ENCODE measurements around the gene PPP1R9A. TPM values are rescaled to one million over a fixed set of nuclear protein-coding genes. Genes with fewer than 3 reads are reported as not detected.

Gene PPP1R9A
- total RNA-seq, 2 donors from 2014 or later = 17.7 to 20.2 TPM

- Histone ChIP-seq H3K9ac (ENCODE audit: low read depth in 2 of 2, low read length in 2 of 2) (no peak overlapping the region), H3K36me3 (no peaks in the 10 kb centered on the region), H3K27ac (no peak overlapping the region), H3K27me3 (no peaks in the 10 kb centered on the region), H3K9me3 (no peaks in the 10 kb centered on the region), H3K4me3 (no peak overlapping the region), H3K4me1 (no peaks in the 10 kb centered on the region)
- DNase-seq = no peak
- intact Hi-C loops (cut with DNase I) = no loop called here
- no peak for TF ChIP-seq CTCF (IDR thresholded peaks at IDR 0.05)
Measured at GRCh38 chr7:95190515-95190914, 283.1 kb downstream of the PPP1R9A start.

GRCh38 chr7:95191795-95192194 lies 284.4 kb downstream of the PPP1R9A start:
- Histone ChIP-seq H3K4me3 (no peak overlapping the region), H3K27me3 (no peaks in the 10 kb centered on the region), H3K9ac (ENCODE audit: low read depth in 2 of 2, low read length in 2 of 2) (no peak overlapping the region), H3K27ac (no peak overlapping the region), H3K4me1 (no peaks in the 10 kb centered on the region), H3K36me3 (no peaks in the 10 kb centered on the region), H3K9me3 (no peaks in the 10 kb centered on the region)
- TF ChIP-seq CTCF (IDR thresholded peaks at IDR 0.05) = no peak
- intact Hi-C loops (cut with DNase I) = no loop called here
- no peak for DNase-seq

- H3K4me3 ChIP-seq = no peak overlapping the region
- no peaks in the 10 kb centered on the region for H3K36me3 ChIP-seq
- no peak for TF ChIP-seq CTCF (IDR thresholded peaks at IDR 0.05)
- H3K27me3 ChIP-seq = no peaks in the 10 kb centered on the region
- no peak overlapping the region for H3K9ac ChIP-seq (ENCODE audit: low read depth in 2 of 2, low read length in 2 of 2)
- H3K9me3 ChIP-seq = no peaks in the 10 kb centered on the region
- H3K4me1 ChIP-seq = no peaks in the 10 kb centered on the region
- no peak overlapping the region for H3K27ac ChIP-seq
- intact Hi-C loops (cut with DNase I) = no loop called here
- no peak for DNase-seq
Measured at GRCh38 chr7:95198863-95199262, 291.5 kb downstream of the PPP1R9A start.

- no peak for DNase-seq
- Histone ChIP-seq H3K27ac (no peak overlapping the region), H3K4me1 (no peaks in the 10 kb centered on the region), H3K36me3 (no peaks in the 10 kb centered on the region), H3K9ac (ENCODE audit: low read depth in 2 of 2, low read length in 2 of 2) (no peak overlapping the region), H3K4me3 (no peak overlapping the region), H3K9me3 (no peaks in the 10 kb centered on the region), H3K27me3 (no peaks in the 10 kb centered on the region)
- TF ChIP-seq CTCF (IDR thresholded peaks at IDR 0.05) = peak; percentile 34
- intact Hi-C loops (cut with DNase I) = no loop called here
Measured at GRCh38 chr7:95199779-95200558, 292.6 kb downstream of the PPP1R9A start.

GRCh38 chr7:95200741-95201140 lies 293.3 kb downstream of the PPP1R9A start:
- TF ChIP-seq CTCF (IDR thresholded peaks at IDR 0.05) = no peak
- no peaks in the 10 kb centered on the region for H3K9me3 ChIP-seq
- H3K27ac ChIP-seq = no peak overlapping the region
- no peaks in the 10 kb centered on the region for H3K36me3 ChIP-seq
- DNase-seq = no peak
- no peaks in the 10 kb centered on the region for H3K4me1 ChIP-seq
- no peak overlapping the region for H3K4me3 ChIP-seq
- H3K9ac ChIP-seq (ENCODE audit: low read depth in 2 of 2, low read length in 2 of 2) = no peak overlapping the region
- intact Hi-C loops (cut with DNase I) = no loop called here
- H3K27me3 ChIP-seq = no peaks in the 10 kb centered on the region

Data from colonic mucosa (tissue), 4 donors.